AG04449 (cell line): ENCODE results near the gene CAMK2B.

Experiments
- CTCF ChIA-PET: fragments of 350-600 bp; formaldehyde crosslinking; extraction: SDS; loops from one replicate; lab custom pipeline; 2021; ENCODE audit warnings: antibody characterized with exemption; lab: Yijun Ruan, JAX
- POLR2A ChIA-PET: fragments of 400-600, 350-600 bp; formaldehyde crosslinking; extraction: SDS; loops from one replicate; lab custom pipeline; 2020; ENCODE audit warnings: antibody characterized with exemption, inconsistent platforms; lab: Yijun Ruan, JAX
- DNase-seq: peaks from one replicate; pipeline ENCODE4 v3.0.0-alpha.2; 2010; ENCODE audit warnings: low read depth, low spot score
- H3K4me3 ChIP-seq: 2 replicates; pipeline ENCODE4 v1.5.1; 2011; ENCODE audit warnings: low read depth, mild to moderate bottlenecking, control low read depth, low read length
- TF ChIP-seq, protein P1 (sequence below): IDR thresholded peaks from one replicate; pipeline ENCODE4 v1.5.1; 2011; ENCODE audit warnings: mild to moderate bottlenecking, moderate library complexity, low read length, control low read depth, inconsistent platforms; ENCODE audit not compliant: insufficient read depth; ENCODE audit errors: missing control alignments

The CAMK2B gene

DNA sequence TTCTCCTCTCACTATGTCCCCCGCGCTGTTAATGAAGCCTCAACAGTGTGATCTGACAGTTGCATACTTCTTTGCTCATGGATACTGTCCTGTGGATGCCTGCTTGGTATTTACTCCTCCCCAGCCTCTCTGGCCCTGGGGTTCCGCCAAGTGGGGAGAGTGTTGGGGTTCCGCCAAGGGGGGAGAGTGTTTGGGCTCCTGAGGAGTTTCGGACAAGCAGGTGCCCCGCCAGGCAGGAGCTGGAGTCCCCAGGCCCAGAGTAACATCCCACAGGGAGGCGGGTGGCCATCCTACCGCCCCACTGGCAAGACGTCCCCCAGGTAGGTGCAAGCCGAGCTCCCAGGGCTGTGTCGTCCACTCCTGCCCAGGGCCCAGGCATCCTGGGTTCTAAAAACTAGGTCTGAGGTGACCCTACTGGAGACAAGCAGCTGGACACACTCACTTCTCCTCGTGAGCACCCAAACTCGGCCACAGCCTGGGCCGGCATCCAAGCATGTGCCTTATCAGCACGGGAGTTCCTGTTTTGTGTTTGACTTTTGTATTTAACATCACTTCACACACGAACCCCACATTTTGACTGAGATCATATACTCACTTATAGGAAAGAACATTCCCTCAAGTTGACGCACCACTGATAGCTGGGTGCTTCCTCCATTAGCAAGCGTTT is 34.2 kb downstream of the CAMK2B start:
- TF ChIP-seq, protein P1, sequence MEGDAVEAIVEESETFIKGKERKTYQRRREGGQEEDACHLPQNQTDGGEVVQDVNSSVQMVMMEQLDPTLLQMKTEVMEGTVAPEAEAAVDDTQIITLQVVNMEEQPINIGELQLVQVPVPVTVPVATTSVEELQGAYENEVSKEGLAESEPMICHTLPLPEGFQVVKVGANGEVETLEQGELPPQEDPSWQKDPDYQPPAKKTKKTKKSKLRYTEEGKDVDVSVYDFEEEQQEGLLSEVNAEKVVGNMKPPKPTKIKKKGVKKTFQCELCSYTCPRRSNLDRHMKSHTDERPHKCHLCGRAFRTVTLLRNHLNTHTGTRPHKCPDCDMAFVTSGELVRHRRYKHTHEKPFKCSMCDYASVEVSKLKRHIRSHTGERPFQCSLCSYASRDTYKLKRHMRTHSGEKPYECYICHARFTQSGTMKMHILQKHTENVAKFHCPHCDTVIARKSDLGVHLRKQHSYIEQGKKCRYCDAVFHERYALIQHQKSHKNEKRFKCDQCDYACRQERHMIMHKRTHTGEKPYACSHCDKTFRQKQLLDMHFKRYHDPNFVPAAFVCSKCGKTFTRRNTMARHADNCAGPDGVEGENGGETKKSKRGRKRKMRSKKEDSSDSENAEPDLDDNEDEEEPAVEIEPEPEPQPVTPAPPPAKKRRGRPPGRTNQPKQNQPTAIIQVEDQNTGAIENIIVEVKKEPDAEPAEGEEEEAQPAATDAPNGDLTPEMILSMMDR: no peak
- CTCF ChIA-PET: no interaction called here
- DNase-seq: no peak
- POLR2A ChIA-PET: no interaction called here
- H3K4me3 ChIP-seq: no peak overlapping the region

DNA sequence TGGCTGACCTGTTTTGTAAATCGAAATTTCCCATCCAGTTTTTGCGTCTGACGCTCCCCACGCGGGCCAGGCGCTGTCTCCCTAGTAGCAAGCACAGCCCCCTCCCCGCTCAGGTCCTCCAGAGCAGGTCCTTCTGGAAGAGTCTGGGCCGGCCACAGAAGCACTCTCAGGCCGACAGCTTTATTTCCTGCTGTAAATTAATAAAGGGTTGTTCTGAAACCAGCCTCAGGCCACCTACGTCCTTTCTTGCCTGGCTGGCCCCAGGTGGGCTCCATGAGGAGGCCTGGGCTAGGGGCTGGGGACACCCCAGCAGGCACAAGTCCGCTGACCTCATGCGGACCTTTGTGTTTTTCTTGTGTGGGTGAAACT is 35.2 kb downstream of the CAMK2B start:
- TF ChIP-seq, protein P1: no peak
- DNase-seq: no peak
- no peak overlapping the region for H3K4me3 ChIP-seq
- ChIA-PET POLR2A (no interaction called here), CTCF (no interaction called here)

DNA sequence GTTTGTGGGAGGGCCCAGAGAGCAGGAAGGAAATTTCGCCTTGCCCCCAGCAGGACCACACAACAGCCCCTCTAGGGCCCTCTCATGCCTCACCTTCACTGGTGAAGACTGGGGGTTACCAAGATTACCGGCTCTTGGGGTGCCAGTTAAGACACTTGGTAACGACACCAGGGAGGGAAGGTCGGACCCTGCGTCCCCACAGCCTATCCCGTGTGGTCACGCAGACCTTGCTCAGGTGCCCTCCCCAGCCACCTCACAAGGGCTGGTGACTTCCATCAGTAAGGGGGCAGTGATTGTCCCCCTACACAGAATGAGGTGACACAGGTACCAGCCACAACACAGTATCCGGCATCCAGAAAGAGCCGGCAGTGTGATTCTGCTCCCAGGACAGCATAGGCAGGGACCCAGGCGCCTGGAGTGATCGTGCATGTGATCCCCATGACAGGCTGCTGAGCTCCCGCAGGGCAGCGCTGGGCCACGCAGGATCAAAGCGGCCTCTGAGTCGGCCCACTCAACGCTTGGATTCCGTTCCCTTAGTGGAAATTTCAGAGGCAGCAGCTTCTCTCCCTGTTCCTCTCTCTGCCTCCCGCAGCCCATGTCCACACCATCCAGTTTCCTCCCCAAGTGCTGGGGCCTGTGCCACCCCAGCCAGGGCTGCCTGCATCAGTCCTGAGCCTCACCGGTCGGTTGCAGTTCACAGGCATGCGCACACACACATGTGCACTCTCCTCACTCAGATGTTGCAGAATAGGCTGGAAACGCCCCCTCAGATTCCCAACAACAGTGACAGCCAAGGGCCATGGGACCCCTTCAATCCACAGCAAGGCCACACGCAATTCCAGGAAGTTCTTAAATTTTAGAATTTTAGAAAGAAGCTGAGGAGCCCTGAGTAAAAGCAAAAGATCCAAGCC is 35.8 kb downstream of the CAMK2B start:
- DNase-seq: no peak
- CTCF ChIA-PET: interaction anchor here (1.7 kb wide), 1 partner anchor 48 kb away, joined by 3 read pairs; no protein-coding TSS in a partner anchor
- TF ChIP-seq, protein P1: no peak
- POLR2A ChIA-PET: no interaction called here
- no peak overlapping the region for H3K4me3 ChIP-seq

DNA sequence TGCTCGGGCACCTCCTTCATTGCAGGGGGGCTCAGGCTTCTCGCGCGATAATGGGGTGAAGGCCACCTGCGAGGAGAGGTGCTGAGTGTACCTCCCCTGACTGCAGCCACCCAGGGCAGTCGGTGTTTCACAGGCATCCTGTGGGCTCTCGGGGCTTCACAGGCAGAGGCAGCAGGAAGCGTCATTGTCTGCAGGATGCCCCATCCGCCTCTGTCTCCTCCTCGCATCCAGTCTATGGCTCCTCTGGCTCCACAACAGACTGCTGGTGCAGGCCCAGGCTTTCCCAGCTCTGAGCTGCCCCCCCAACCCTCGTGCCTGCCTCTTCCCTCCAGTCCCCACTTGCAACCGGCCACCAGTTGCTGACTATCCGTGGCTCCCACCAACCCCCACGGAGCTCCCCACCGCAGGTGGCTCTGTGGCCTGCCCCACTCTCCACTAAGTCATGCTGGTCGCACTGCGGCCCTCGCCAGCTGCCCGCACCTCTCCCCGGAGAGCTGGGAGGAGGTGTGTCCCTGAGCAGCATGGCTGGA is 36.5 kb downstream of the CAMK2B start:
- TF ChIP-seq, protein P1: no peak
- DNase-seq: no peak
- CTCF ChIA-PET: interaction anchor here (1.7 kb wide), 1 partner anchor 47 kb away, joined by 3 read pairs; no protein-coding TSS in a partner anchor
- POLR2A ChIA-PET: no interaction called here
- H3K4me3 ChIP-seq: no peak overlapping the region

DNA sequence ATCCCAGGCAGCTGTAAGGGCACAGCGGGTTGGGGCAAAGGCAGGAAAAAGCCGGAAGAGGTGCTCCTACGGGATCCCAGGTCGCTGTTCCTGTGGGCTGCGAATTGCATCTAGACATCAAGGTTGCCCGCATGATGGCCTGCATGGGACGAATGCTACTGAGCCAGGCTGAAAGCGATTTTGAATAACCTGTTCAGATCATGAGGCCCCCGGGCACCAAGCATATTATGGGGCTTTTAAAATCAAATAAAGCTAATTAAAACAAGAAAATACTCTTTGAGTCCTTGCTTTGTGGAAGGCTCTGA is 37.1 kb downstream of the CAMK2B start:
- POLR2A ChIA-PET: no interaction called here
- CTCF ChIA-PET: interaction anchor here (1.7 kb wide), 1 partner anchor 47 kb away, joined by 3 read pairs; no protein-coding TSS in a partner anchor

More for the DNA sequence above, 37.1 kb downstream of the CAMK2B start:
- no peak for DNase-seq
- H3K4me3 ChIP-seq: no peak overlapping the region
- TF ChIP-seq, protein P1: no peak
